Kidney capillary endothelial cell (primary cell): ENCODE data around the gene ARHGAP18.

Source experiments
- DNase-seq: peaks from one replicate; pipeline ENCODE4 v3.0.0-alpha.2; 2018; ENCODE audit warnings: low spot score

ARHGAP18 gene

GRCh38 chr6:129691043-129691640, 18.8 kb downstream of the ARHGAP18 start:
- no peak for DNase-seq

GRCh38 chr6:129686941-129687627, 22.9 kb downstream of the ARHGAP18 start:
- DNase-seq = no peak

- DNase-seq = no peak
Measured at GRCh38 chr6:129685662-129686031, 24.3 kb downstream of the ARHGAP18 start.

GRCh38 chr6:129684903-129685661, 24.9 kb downstream of the ARHGAP18 start:
- DNase-seq = no peak

- DNase-seq = no peak
Measured at GRCh38 chr6:129684323-129684884, 25.6 kb downstream of the ARHGAP18 start.

- peak; percentile 99 for DNase-seq
Measured at GRCh38 chr6:129683601-129684322, 26.2 kb downstream of the ARHGAP18 start.

GRCh38 chr6:129681913-129682205, 28.1 kb downstream of the ARHGAP18 start:
- no peak for DNase-seq

- no peak for DNase-seq
Measured at GRCh38 chr6:129680633-129681032, 29.3 kb downstream of the ARHGAP18 start.

- no peak for DNase-seq
Measured at GRCh38 chr6:129679758-129680157, 30.2 kb downstream of the ARHGAP18 start.

GRCh38 chr6:129679275-129679674, 30.7 kb downstream of the ARHGAP18 start:
- no peak for DNase-seq

GRCh38 chr6:129678463-129678862, 31.5 kb downstream of the ARHGAP18 start:
- DNase-seq = no peak

- DNase-seq = no peak
Measured at GRCh38 chr6:129677620-129678325, 32.2 kb downstream of the ARHGAP18 start.

- DNase-seq = no peak
Measured at GRCh38 chr6:129675669-129676472, 34.1 kb downstream of the ARHGAP18 start.

- DNase-seq = no peak
Measured at GRCh38 chr6:129673748-129674147, 36.2 kb downstream of the ARHGAP18 start.

- peak; percentile 93 for DNase-seq
Measured at GRCh38 chr6:129672881-129673631, 36.9 kb downstream of the ARHGAP18 start.

- no peak for DNase-seq
Measured at GRCh38 chr6:129672341-129672682, 37.7 kb downstream of the ARHGAP18 start.

- no peak for DNase-seq
Measured at GRCh38 chr6:129671442-129672340, 38.3 kb downstream of the ARHGAP18 start.

- no peak for DNase-seq
Measured at GRCh38 chr6:129670634-129671033, 39.3 kb downstream of the ARHGAP18 start.

- no peak for DNase-seq
Measured at GRCh38 chr6:129667621-129668020, 42.4 kb downstream of the ARHGAP18 start.
